HEK293T (cell line): ENCODE data around the gene ZFPL1.
A peak's percentile ranks its signal among the peaks of the same experiment; 100 is the strongest.

Source experiments
- CTCF ChIA-PET: fragments of 350-600 bp; formaldehyde crosslinking; extraction: SDS; loops from one replicate; lab custom pipeline; 2021; ENCODE audit warnings: antibody characterized with exemption, inconsistent platforms; lab: Yijun Ruan, JAX
- POLR2A ChIA-PET: fragments of 350-600 bp; formaldehyde crosslinking; extraction: SDS; loops from one replicate; lab custom pipeline; 2020; ENCODE audit warnings: antibody characterized with exemption, inconsistent platforms; lab: Yijun Ruan, JAX
- DNase-seq: peaks from one replicate; pipeline ENCODE4 v3.0.0; 2012; ENCODE audit warnings: mixed read lengths; ENCODE audit errors: extremely low spot score
- ARNT ChIP-seq: fragments of 450-650 bp; IDR thresholded peaks from 2 replicates; pipeline ENCODE4 v1.6.1; 2017; ENCODE audit warnings: mild to moderate bottlenecking
- BHLHE40 ChIP-seq: fragments of 450-650 bp; IDR thresholded peaks from 2 replicates; pipeline ENCODE4 v1.6.1; 2016; ENCODE audit warnings: mild to moderate bottlenecking, moderate library complexity, borderline replicate concordance
- CTBP1 ChIP-seq: fragments of 450-650 bp; IDR thresholded peaks from 2 replicates; pipeline ENCODE4 v1.6.1; 2016; ENCODE audit warnings: borderline replicate concordance
- ELF4 ChIP-seq: fragments of 450-650 bp; IDR thresholded peaks from 2 replicates; pipeline ENCODE4 v1.6.1; 2017; ENCODE audit warnings: antibody characterized with exemption
- FOXA1 ChIP-seq: fragments of 450-650 bp; IDR thresholded peaks from 2 replicates; pipeline ENCODE4 v1.6.1; 2016; ENCODE audit warnings: mild to moderate bottlenecking
- FOXK2 ChIP-seq: fragments of 450-650 bp; IDR thresholded peaks from 2 replicates; pipeline ENCODE4 v1.6.1; 2016; ENCODE audit warnings: mild to moderate bottlenecking
- FOXM1 ChIP-seq: fragments of 450-650 bp; IDR thresholded peaks from 2 replicates; pipeline ENCODE4 v1.6.1; 2017; ENCODE audit warnings: mild to moderate bottlenecking, borderline replicate concordance
- HDGF ChIP-seq: fragments of 450-650 bp; IDR thresholded peaks from 2 replicates; pipeline ENCODE4 v1.6.1; 2017; ENCODE audit warnings: antibody characterized with exemption, borderline replicate concordance
- L3MBTL2 ChIP-seq: fragments of 450-650 bp; conservative IDR thresholded peaks from 2 replicates; pipeline ENCODE4 v1.6.1; 2016; ENCODE audit warnings: mild to moderate bottlenecking
- LEF1 ChIP-seq: fragments of 450-650 bp; IDR thresholded peaks from 2 replicates; pipeline ENCODE4 v1.6.1; 2017; ENCODE audit warnings: mild to moderate bottlenecking, borderline replicate concordance
- NFRKB ChIP-seq: fragments of 450-650 bp; IDR thresholded peaks from 2 replicates; pipeline ENCODE4 v1.6.1; 2016; ENCODE audit warnings: mild to moderate bottlenecking, moderate library complexity
- PKNOX1 ChIP-seq: fragments of 450-650 bp; IDR thresholded peaks from 2 replicates; pipeline ENCODE4 v1.6.1; 2016
- SP1 ChIP-seq: fragments of 450-650 bp; IDR thresholded peaks from 2 replicates; pipeline ENCODE4 v1.6.1; 2017
- SUZ12 ChIP-seq: fragments of 450-650 bp; IDR thresholded peaks from 2 replicates; pipeline ENCODE4 v1.6.1; 2016; ENCODE audit warnings: mild to moderate bottlenecking
- TARDBP ChIP-seq: fragments of 450-650 bp; IDR thresholded peaks from 2 replicates; pipeline ENCODE4 v1.6.1; 2016
- ZNF384 ChIP-seq: fragments of 450-650 bp; IDR thresholded peaks from 2 replicates; pipeline ENCODE4 v1.6.1; 2016

Gene ZFPL1

GRCh38 chr11:65083834-65084597 is at the start of gene ZFPL1, which contains the start of gene CDCA5:
Gene ZFPL1, plus strand, starts transcription at chr11:65084222. Its CDS starts 477 bp downstream, at chr11:65084699.
Gene CDCA5, minus strand, starts transcription at chr11:65084040. Its CDS starts 62 bp downstream, at chr11:65083978.
- DNase-seq, result peak; percentile 99
- POLR2A ChIA-PET, result interaction anchor here (1.3 to 2.4 kb wide), 7 partner anchors 11 to 87 kb away, joined by 3 to 11 read pairs (median 5); partner anchors contain the start of genes ARL2, BATF2, FAU and MRPL49
- CTCF ChIA-PET, result interaction anchor here (1.1 to 2.0 kb wide), 2 partner anchors 33 to 69 kb away, joined by 3 to 6 read pairs; partner anchors contain the start of gene ZNHIT2

GRCh38 chr11:65034423-65034822 is 49.6 kb upstream of the ZFPL1 start:
- CTCF ChIA-PET, result no interaction called here
- POLR2A ChIA-PET, result no interaction called here
- DNase-seq, result no peak
- TF ChIP-seq NFRKB (no peak), SUZ12 (no peak), ZNF384 (no peak), BHLHE40 (no peak), FOXM1 (no peak), FOXK2 (no peak), CTBP1 (no peak), TARDBP (no peak), ELF4 (no peak), L3MBTL2 (no peak), LEF1 (no peak), FOXA1 (no peak)

More at GRCh38 chr11:65083834-65084597, at the start of gene ZFPL1, which contains the start of gene CDCA5:
- TF ChIP-seq ELF4 (peak; percentile 83), L3MBTL2 (peak; percentile 39; the same call in 1 of the 2 replicates), LEF1 (no peak)

- no peak for DNase-seq
- CTCF ChIA-PET, result interaction anchor here (0.6 kb wide), 1 partner anchor 12 kb away, joined by 3 read pairs; no protein-coding TSS in a partner anchor
- TF ChIP-seq FOXM1 (no peak), ZNF384 (no peak), FOXK2 (no peak), LEF1 (no peak), HDGF (no peak), FOXA1 (no peak), ELF4 (no peak), SUZ12 (no peak), CTBP1 (no peak), TARDBP (no peak), NFRKB (no peak), ARNT (no peak), L3MBTL2 (no peak), SP1 (no peak), PKNOX1 (no peak), BHLHE40 (no peak)
- POLR2A ChIA-PET, result no interaction called here
Observed at GRCh38 chr11:65035579-65035978, 48.4 kb upstream of the ZFPL1 start.

- TF ChIP-seq BHLHE40 (no peak), SUZ12 (no peak), FOXA1 (no peak), TARDBP (no peak), LEF1 (no peak), CTBP1 (no peak), ELF4 (no peak), HDGF (no peak), L3MBTL2 (no peak), ARNT (no peak), FOXM1 (no peak), PKNOX1 (no peak), ZNF384 (no peak), NFRKB (no peak), SP1 (no peak), FOXK2 (no peak)
- ChIA-PET CTCF (no interaction called here), POLR2A (no interaction called here)
- no peak for DNase-seq
Observed at GRCh38 chr11:65036931-65037330, 47.1 kb upstream of the ZFPL1 start.

- ChIA-PET POLR2A (interaction anchor here (0.7 to 2.3 kb wide), 19 partner anchors 9 to 237 kb away, joined by 3 to 14 read pairs (median 4); partner anchors contain the start of genes ARL2, FAU, MAP4K2 and MEN1), CTCF (interaction anchor here (0.6 to 1.6 kb wide), 2 partner anchors 124 to 152 kb away, joined by 4 read pairs; no protein-coding TSS in a partner anchor)
- TF ChIP-seq CTBP1 (no peak), SUZ12 (no peak), HDGF (no peak), FOXK2 (no peak)
- DNase-seq, result no peak
Observed at GRCh38 chr11:65040520-65040846, 43.5 kb upstream of the ZFPL1 start.

GRCh38 chr11:65040847-65041622 is 43.0 kb upstream of the ZFPL1 start, which contains the start of gene SAC3D1:
Gene SAC3D1, plus strand, starts transcription at chr11:65041210. Its CDS starts 83 bp downstream, at chr11:65041293.
- ChIA-PET POLR2A (interaction anchor here (0.5 to 2.3 kb wide), 19 partner anchors 9 to 231 kb away, joined by 3 to 14 read pairs (median 4); partner anchors contain the start of genes ARL2, FAU, MEN1 and MRPL49), CTCF (interaction anchor here (0.6 to 1.6 kb wide), 5 partner anchors 14 to 153 kb away, joined by 3 to 5 read pairs (median 4); partner anchors contain the start of gene SNX15)
- DNase-seq, result peak; percentile 91
- peak; percentile 48 for TF ChIP-seq L3MBTL2
- TF ChIP-seq SUZ12, result no peak

GRCh38 chr11:65042891-65043290 is 41.1 kb upstream of the ZFPL1 start:
- CTCF ChIA-PET, result interaction anchor here (0.8 kb wide), 1 partner anchor 29 kb away, joined by 4 read pairs; the partner anchor contains the start of gene ARL2
- TF ChIP-seq SP1 (no peak), NFRKB (no peak), FOXA1 (no peak), ARNT (no peak), L3MBTL2 (no peak), SUZ12 (no peak)
- no peak for DNase-seq
- POLR2A ChIA-PET, result no interaction called here
